ENCODE results near the gene ADGRG7. TPM values are rescaled to one million over a fixed set of nuclear protein-coding genes. Genes with fewer than 3 reads are reported as not detected.
"Not testable (repeated sequence)": the region's sequence is repeated elsewhere in the genome, so short reads cannot be mapped to it uniquely, and the experiment has no call there.

ADGRG7 gene, protein sequence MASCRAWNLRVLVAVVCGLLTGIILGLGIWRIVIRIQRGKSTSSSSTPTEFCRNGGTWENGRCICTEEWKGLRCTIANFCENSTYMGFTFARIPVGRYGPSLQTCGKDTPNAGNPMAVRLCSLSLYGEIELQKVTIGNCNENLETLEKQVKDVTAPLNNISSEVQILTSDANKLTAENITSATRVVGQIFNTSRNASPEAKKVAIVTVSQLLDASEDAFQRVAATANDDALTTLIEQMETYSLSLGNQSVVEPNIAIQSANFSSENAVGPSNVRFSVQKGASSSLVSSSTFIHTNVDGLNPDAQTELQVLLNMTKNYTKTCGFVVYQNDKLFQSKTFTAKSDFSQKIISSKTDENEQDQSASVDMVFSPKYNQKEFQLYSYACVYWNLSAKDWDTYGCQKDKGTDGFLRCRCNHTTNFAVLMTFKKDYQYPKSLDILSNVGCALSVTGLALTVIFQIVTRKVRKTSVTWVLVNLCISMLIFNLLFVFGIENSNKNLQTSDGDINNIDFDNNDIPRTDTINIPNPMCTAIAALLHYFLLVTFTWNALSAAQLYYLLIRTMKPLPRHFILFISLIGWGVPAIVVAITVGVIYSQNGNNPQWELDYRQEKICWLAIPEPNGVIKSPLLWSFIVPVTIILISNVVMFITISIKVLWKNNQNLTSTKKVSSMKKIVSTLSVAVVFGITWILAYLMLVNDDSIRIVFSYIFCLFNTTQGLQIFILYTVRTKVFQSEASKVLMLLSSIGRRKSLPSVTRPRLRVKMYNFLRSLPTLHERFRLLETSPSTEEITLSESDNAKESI
- under 1 TPM in 3 of 4 donors, not detected in 1; 0.03 to 0.10 (median 0.06) TPM for polyA plus RNA-seq (ENCODE audit: insufficient read length in 4 of 4)

GRCh38 chr3:100609305-100609704 is at the start of gene ADGRG7:
TSS of gene ADGRG7 (plus strand) at chr3:100609601. CDS start at chr3:100609857, 256 bp downstream.
- no peak for DNase-seq (ENCODE audit: low read depth in 4 of 4, low spot score in 3 of 4)

DNA sequence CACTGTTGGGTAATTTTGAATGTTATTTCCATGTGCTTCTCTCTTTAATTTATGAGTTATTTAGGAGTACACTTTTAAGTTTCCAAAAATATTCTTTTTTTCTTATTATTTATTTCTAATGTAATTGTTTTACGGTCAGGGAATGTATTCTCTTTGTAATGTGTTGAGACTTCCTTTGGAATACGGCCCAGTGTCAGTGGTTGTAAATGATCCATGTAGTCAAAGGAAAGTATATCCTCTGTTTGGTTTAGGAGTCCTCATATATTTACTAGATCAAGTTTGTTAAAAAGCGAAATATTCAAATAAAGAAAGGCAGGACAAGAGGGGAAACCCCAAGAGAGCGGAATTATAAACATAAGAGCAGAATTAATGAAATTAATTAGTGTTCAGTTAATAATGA is 49.0 kb upstream of the ADGRG7 start:
- DNase-seq (ENCODE audit: low read depth in 4 of 4, low spot score in 3 of 4) = no peak

GRCh38 chr3:100561459-100562158 is 47.8 kb upstream of the ADGRG7 start:
- DNase-seq (ENCODE audit: low read depth in 4 of 4, low spot score in 3 of 4) = no peak

DNA sequence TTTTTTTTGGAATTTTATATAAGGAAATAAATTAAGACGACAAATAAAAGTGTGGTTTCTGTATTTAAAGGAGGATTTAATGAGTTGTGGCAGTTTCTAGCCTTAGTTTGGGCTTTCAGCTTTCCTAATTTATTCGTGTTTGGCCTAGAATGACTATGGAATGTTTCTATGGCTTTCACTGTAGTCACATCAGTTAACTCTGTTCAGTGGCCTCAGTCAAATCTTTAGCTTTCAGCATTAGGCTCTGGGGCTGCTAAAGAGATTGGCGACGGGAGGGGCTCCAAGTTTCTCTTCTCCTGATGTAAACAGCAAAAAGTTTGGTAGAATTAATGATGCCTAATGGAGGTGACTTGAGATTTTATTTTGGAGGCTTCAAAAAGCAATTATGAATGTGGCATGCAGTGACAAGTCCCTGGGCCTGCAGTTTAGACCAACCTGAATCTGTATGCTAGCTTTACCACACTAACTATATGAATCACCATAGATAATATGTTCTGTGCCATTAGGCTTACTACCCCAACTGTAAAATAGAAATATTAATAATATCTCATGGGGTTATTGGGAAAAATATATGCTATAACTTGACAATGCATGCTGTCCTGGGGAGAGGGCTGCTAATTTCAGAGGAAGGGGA is 47.1 kb upstream of the ADGRG7 start:
- DNase-seq (ENCODE audit: low read depth in 4 of 4, low spot score in 3 of 4) = no peak

DNA sequence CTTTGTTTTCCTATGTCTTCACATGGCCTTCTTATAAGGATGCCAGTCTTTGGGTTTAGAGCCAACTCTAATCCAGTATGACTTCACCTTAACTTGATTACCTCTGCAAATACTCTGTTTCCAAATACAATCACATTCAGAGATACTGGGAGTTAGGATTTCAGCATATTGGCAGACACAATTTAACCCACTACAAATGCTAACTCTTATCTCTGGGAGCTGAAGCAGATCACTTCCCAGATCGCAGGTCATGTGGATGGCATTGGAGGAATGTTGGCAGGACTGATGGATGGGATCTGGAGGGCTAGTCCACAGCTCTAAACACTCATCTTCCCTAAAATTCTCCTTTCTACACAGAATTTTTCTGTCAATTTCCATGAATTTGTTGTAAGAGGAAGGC is 46.2 kb upstream of the ADGRG7 start:
- no peak for DNase-seq (ENCODE audit: low read depth in 4 of 4, low spot score in 3 of 4)

- no peak for DNase-seq (ENCODE audit: low read depth in 4 of 4, low spot score in 3 of 4)
Measured at GRCh38 chr3:100563652-100564211, 45.7 kb upstream of the ADGRG7 start.

DNA sequence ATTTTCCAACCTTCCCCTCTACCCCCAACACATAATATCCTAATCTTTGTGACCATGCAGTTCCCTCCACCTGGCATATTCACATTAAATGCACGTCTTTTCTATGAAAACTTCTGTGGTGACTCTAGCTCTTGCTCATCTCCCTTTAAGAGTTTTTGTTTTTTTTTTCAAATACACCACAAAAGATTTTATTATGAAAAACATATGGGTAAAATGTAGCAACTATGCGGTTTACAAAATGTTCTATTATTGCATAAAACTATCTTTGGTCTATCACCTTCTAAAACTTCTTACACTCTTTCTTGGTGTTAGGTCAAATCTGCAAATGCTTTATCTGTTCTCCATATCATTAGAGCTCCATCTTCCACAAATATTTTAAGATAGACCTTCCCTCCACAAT is 38.6 kb upstream of the ADGRG7 start:
- no peak for DNase-seq (ENCODE audit: low read depth in 4 of 4, low spot score in 3 of 4)

DNA sequence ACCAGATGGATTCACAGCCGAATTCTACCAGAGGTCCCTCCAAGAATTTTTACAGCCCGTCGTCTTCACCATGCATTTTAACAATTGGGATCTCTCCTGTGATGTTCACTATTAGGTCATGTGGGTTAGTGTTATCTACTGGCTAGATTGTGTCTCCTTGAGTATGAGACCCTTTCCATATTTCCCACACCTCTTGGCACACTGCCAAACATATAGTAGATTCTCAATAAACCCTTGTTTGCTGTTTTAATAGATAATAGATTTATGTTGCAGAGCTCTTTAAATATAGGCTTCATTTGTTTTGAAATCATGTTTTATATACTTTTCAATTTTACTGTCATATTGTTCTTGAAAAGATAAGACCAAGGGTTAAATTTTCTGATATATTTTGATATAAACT is 34.9 kb upstream of the ADGRG7 start:
- DNase-seq (ENCODE audit: low read depth in 4 of 4, low spot score in 3 of 4) = no peak

- no peak for DNase-seq (ENCODE audit: low read depth in 4 of 4, low spot score in 3 of 4)
Measured at GRCh38 chr3:100575704-100576103, 33.7 kb upstream of the ADGRG7 start.

- DNase-seq (ENCODE audit: low read depth in 4 of 4, low spot score in 3 of 4) = no peak
Measured at GRCh38 chr3:100577382-100578008, 31.9 kb upstream of the ADGRG7 start.

DNA sequence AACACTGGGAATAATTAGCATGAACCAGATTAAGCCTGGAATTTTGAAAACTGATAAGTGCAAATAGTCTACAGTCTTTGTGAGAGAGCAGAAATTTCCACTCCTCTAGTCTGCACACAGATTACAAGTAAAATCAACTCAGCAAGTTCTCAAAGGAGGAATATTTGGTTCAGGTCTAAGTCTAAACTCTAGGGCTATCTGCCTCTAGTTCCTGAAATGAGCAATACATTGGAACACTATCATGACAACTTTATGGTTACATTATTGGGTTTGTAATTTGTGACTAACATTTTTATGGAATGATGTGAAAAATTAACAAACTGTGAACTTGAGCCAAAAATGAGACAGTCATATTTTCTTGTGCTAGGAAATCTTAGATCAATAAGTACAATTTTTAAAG is 30.8 kb upstream of the ADGRG7 start:
- no peak for DNase-seq (ENCODE audit: low read depth in 4 of 4, low spot score in 3 of 4)

GRCh38 chr3:100580147-100580546 is 29.3 kb upstream of the ADGRG7 start:
- DNase-seq (ENCODE audit: low read depth in 4 of 4, low spot score in 3 of 4) = no peak

DNA sequence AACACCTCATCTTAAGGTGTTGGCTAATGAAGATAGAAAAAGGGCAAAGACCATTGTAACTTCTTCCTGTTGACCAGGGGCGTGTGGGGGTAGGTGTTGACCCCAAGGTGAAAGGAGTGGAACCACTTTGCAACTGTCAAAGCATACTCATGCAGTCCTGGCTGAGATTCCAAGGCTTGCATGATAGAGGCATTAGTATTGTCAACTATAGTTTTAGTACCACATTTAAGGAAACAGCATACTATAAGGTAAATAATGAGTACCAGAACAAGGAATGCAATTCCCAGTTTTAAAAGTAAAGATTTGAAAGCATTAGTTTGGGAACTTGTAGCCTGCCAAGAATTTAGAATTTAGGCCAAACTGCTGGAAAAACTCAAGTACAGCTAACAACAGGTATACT is 27.8 kb upstream of the ADGRG7 start:
- no peak for DNase-seq (ENCODE audit: low read depth in 4 of 4, low spot score in 3 of 4)

- DNase-seq (ENCODE audit: low read depth in 4 of 4, low spot score in 3 of 4) = not testable (repeated sequence)
Measured at GRCh38 chr3:100582157-100582556, 27.2 kb upstream of the ADGRG7 start.

DNA sequence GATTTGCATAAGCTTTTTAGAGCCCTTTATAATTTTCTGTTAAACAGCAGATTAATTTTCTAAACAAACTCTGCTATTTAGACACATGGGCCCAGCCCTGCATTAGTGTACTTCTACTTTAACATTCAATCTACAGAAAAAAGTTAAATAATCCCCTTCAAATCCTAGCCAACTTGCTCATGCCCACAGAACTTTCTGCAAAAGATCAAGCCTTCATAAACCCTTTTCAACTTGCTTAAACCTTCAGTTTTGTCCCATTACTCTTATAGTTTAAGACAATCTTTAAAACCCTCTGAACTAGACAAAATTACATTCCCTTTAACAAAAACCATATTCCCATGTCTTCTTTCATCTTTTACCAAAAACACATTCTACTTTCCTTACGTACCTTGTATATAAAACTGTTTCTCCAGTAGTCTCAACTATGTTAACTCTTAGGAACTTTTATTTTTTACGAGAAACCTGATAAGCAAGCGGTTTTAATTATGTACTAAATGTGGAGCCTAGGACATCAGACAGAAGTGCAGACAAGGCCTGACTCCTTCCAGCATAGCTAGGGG is 25.2 kb upstream of the ADGRG7 start:
- no peak for DNase-seq (ENCODE audit: low read depth in 4 of 4, low spot score in 3 of 4)

DNA sequence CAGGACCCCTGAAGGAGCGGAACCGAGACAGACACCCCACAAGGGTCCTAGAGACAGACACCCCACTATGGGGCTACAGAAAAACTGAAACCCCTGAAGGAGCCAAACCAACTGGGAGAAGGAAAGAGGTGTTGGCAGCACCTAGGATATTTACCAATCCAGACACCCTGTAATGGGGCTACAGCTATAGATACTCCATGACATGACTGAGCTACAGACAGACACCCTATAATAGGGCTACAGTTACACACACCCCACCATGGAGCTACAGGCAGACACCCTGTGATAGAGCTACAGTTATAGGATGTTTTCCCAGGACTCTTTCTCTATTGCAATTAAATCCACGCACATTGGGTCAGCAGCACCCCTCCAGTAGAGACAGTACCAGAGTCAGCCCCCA is 22.6 kb upstream of the ADGRG7 start:
- DNase-seq (ENCODE audit: low read depth in 4 of 4, low spot score in 3 of 4) = no peak

DNA sequence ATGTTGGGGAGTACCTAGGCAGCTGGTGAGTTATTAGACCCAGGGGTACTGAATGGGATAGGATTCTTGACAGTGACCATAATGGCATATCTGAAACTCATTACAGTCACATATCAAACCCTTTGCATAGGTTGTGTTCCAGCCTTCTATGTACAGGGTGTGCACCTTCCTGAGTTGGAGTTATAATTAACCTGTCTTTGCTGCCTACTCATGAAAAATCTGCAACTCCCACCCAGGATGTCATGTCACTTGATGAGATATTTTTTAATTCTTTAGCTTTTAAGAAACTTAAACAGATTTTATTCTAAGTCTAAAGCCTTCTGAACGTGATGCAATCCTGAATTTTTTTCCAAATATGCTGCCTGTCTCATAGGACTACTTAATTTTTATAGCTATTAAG is 21.1 kb upstream of the ADGRG7 start:
- DNase-seq (ENCODE audit: low read depth in 4 of 4, low spot score in 3 of 4) = no peak

DNA sequence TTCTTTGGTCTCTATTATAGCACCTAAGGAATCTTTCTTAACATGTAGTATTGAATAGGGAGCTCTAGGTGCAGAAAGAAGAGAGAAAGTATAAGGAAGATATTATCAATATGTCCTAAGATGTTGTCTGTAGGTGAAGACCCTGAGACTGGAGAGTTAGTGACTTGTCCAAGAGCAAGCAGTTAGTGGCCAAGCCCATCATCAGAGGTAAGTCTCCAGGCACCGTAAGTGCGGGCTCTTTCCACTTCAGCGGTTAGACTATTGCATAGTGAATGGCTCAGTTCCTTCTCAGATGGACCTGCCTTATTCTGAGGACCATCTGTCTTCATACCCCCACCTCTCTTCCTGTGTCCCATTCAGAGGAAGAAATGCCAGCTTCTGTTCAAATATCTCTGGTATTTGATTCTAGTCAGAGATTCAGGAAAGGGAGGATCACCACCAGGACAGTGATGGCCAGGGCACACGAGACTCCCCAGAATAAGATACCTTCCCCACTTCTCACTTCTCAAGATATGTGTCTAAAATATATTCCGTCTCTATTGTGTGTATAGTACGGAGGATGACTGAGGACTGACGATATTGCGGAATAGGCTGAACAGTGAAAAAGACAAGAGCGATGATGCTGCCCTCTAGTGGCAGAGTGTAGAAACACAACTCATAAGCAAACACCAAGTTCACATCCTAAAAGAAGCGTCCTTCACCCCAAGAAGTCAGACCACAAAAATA is 19.1 kb upstream of the ADGRG7 start:
- DNase-seq (ENCODE audit: low read depth in 4 of 4, low spot score in 3 of 4) = peak; percentile 57 to 65 (median 60)

- no peak for DNase-seq (ENCODE audit: low read depth in 4 of 4, low spot score in 3 of 4)
Measured at GRCh38 chr3:100590840-100591147, 18.6 kb upstream of the ADGRG7 start.
